ENCODE measurements around the gene EEF2K.
A peak's percentile ranks its signal among the peaks of the same experiment; 100 is the strongest.

EEF2K gene

GRCh38 chr16:22225060-22225459, 19.0 kb downstream of the EEF2K start:
- 47% methylated on average over 7 of the region's 7 CpGs for WGBS
- Histone ChIP-seq H3K27ac (ENCODE audit: low read depth, low read length) (peak overlapping the region; percentile 89; the same call in 1 of the 2 replicates), H3K36me3 (ENCODE audit: insufficient read depth, low read length) (peaks cover 9% of the 10 kb centered on the region; the same call in 1 of the 2 replicates), H3K9ac (ENCODE audit: low read depth, low read length) (no peak overlapping the region), H3K9me3 (ENCODE audit: insufficient read depth, low read depth, low read length) (no peaks in the 10 kb centered on the region), H3K4me3 (ENCODE audit: low read length) (no peak overlapping the region; the same call in 1 of the 2 replicates), H3K4me1 (ENCODE audit: insufficient read depth, low read length) (peaks cover 8% of the 10 kb centered on the region; the same call in 1 of the 2 replicates), H3K27me3 (ENCODE audit: insufficient read depth, low read length) (no peaks in the 10 kb centered on the region)

- Histone ChIP-seq H3K9ac (ENCODE audit: low read depth, low read length) (no peak overlapping the region), H3K27me3 (ENCODE audit: insufficient read depth, low read length) (no peaks in the 10 kb centered on the region), H3K4me1 (ENCODE audit: insufficient read depth, low read length) (peaks cover 8% of the 10 kb centered on the region), H3K27ac (ENCODE audit: low read depth, low read length) (no peak overlapping the region), H3K36me3 (ENCODE audit: insufficient read depth, low read length) (peaks cover 14% of the 10 kb centered on the region; the same call in 1 of the 2 replicates), H3K9me3 (ENCODE audit: insufficient read depth, low read depth, low read length) (no peaks in the 10 kb centered on the region), H3K4me3 (ENCODE audit: low read length) (no peak overlapping the region)
- WGBS, result 89% methylated on average over 7 of the region's 7 CpGs
These were observed 23.8 kb downstream of the EEF2K start for GRCh38 chr16:22229889-22230288.

- Histone ChIP-seq H3K9ac (ENCODE audit: low read depth, low read length) (no peak overlapping the region), H3K36me3 (ENCODE audit: insufficient read depth, low read length) (peaks cover 14% of the 10 kb centered on the region), H3K27ac (ENCODE audit: low read depth, low read length) (no peak overlapping the region), H3K4me1 (ENCODE audit: insufficient read depth, low read length) (no peaks in the 10 kb centered on the region; the same call in 1 of the 2 replicates), H3K27me3 (ENCODE audit: insufficient read depth, low read length) (no peaks in the 10 kb centered on the region), H3K9me3 (ENCODE audit: insufficient read depth, low read depth, low read length) (no peaks in the 10 kb centered on the region), H3K4me3 (ENCODE audit: low read length) (no peak overlapping the region)
- 90% methylated on average over 14 of the region's 14 CpGs for WGBS
These were observed 26.4 kb downstream of the EEF2K start for GRCh38 chr16:22232277-22233036.

GRCh38 chr16:22233037-22233372, 26.9 kb downstream of the EEF2K start:
- whole genome bisulfite sequencing, result 89% methylated on average over 6 of the region's 6 CpGs
- no peaks in the 10 kb centered on the region for H3K27me3 ChIP-seq (ENCODE audit: insufficient read depth, low read length)
- no peaks in the 10 kb centered on the region; the same call in 1 of the 2 replicates for H3K4me1 ChIP-seq (ENCODE audit: insufficient read depth, low read length)
- H3K9me3 ChIP-seq (ENCODE audit: insufficient read depth, low read depth, low read length), result no peaks in the 10 kb centered on the region
- H3K27ac ChIP-seq (ENCODE audit: low read depth, low read length), result no peak overlapping the region
- no peak overlapping the region for H3K4me3 ChIP-seq (ENCODE audit: low read length)
- H3K36me3 ChIP-seq (ENCODE audit: insufficient read depth, low read length), result peaks cover 14% of the 10 kb centered on the region
- no peak overlapping the region for H3K9ac ChIP-seq (ENCODE audit: low read depth, low read length)

- 91% methylated on average over 7 of the region's 9 CpGs for WGBS
- Histone ChIP-seq H3K9me3 (ENCODE audit: insufficient read depth, low read depth, low read length) (no peaks in the 10 kb centered on the region), H3K9ac (ENCODE audit: low read depth, low read length) (no peak overlapping the region), H3K4me3 (ENCODE audit: low read length) (no peak overlapping the region), H3K4me1 (ENCODE audit: insufficient read depth, low read length) (no peaks in the 10 kb centered on the region; the same call in 1 of the 2 replicates), H3K36me3 (ENCODE audit: insufficient read depth, low read length) (no peaks in the 10 kb centered on the region; the same call in none of the 2 replicates), H3K27me3 (ENCODE audit: insufficient read depth, low read length) (no peaks in the 10 kb centered on the region), H3K27ac (ENCODE audit: low read depth, low read length) (no peak overlapping the region)
These were observed 30.0 kb downstream of the EEF2K start for GRCh38 chr16:22235839-22236745.

- no peak overlapping the region for H3K27ac ChIP-seq (ENCODE audit: low read depth, low read length)
- no peak overlapping the region for H3K9ac ChIP-seq (ENCODE audit: low read depth, low read length)
- no peaks in the 10 kb centered on the region; the same call in 1 of the 2 replicates for H3K36me3 ChIP-seq (ENCODE audit: insufficient read depth, low read length)
- H3K9me3 ChIP-seq (ENCODE audit: insufficient read depth, low read depth, low read length), result no peaks in the 10 kb centered on the region
- H3K4me3 ChIP-seq (ENCODE audit: low read length), result no peak overlapping the region
- H3K4me1 ChIP-seq (ENCODE audit: insufficient read depth, low read length), result no peaks in the 10 kb centered on the region
- no peaks in the 10 kb centered on the region for H3K27me3 ChIP-seq (ENCODE audit: insufficient read depth, low read length)
- 92% methylated on average over 14 of the region's 14 CpGs for WGBS
These were observed 33.2 kb downstream of the EEF2K start for GRCh38 chr16:22239131-22239805.

GRCh38 chr16:22240023-22240710, 34.1 kb downstream of the EEF2K start:
- H3K36me3 ChIP-seq (ENCODE audit: insufficient read depth, low read length), result peaks cover 1% of the 10 kb centered on the region
- H3K9ac ChIP-seq (ENCODE audit: low read depth, low read length), result no peak overlapping the region
- H3K9me3 ChIP-seq (ENCODE audit: insufficient read depth, low read depth, low read length), result no peaks in the 10 kb centered on the region
- no peak overlapping the region for H3K27ac ChIP-seq (ENCODE audit: low read depth, low read length)
- no peaks in the 10 kb centered on the region for H3K4me1 ChIP-seq (ENCODE audit: insufficient read depth, low read length)
- WGBS, result 97% methylated on average over 3 of the region's 3 CpGs
- no peaks in the 10 kb centered on the region for H3K27me3 ChIP-seq (ENCODE audit: insufficient read depth, low read length)
- H3K4me3 ChIP-seq (ENCODE audit: low read length), result no peak overlapping the region

GRCh38 chr16:22250522-22250921, 44.4 kb downstream of the EEF2K start:
- 91% methylated on average over 6 of the region's 6 CpGs for WGBS
- H3K36me3 ChIP-seq (ENCODE audit: insufficient read depth, low read length), result peaks cover 33% of the 10 kb centered on the region
- H3K27me3 ChIP-seq (ENCODE audit: insufficient read depth, low read length), result no peaks in the 10 kb centered on the region
- H3K9ac ChIP-seq (ENCODE audit: low read depth, low read length), result no peak overlapping the region
- no peak overlapping the region for H3K27ac ChIP-seq (ENCODE audit: low read depth, low read length)
- no peak overlapping the region for H3K4me3 ChIP-seq (ENCODE audit: low read length)
- H3K9me3 ChIP-seq (ENCODE audit: insufficient read depth, low read depth, low read length), result peaks cover 5% of the 10 kb centered on the region
- H3K4me1 ChIP-seq (ENCODE audit: insufficient read depth, low read length), result no peaks in the 10 kb centered on the region

- no peaks in the 10 kb centered on the region for H3K27me3 ChIP-seq (ENCODE audit: insufficient read depth, low read length)
- H3K4me3 ChIP-seq (ENCODE audit: low read length), result no peak overlapping the region
- WGBS, result 93% methylated on average over 4 of the region's 5 CpGs
- no peak overlapping the region for H3K9ac ChIP-seq (ENCODE audit: low read depth, low read length)
- H3K27ac ChIP-seq (ENCODE audit: low read depth, low read length), result no peak overlapping the region
- H3K9me3 ChIP-seq (ENCODE audit: insufficient read depth, low read depth, low read length), result peaks cover 5% of the 10 kb centered on the region
- no peaks in the 10 kb centered on the region for H3K4me1 ChIP-seq (ENCODE audit: insufficient read depth, low read length)
- H3K36me3 ChIP-seq (ENCODE audit: insufficient read depth, low read length), result peaks cover 39% of the 10 kb centered on the region
These were observed 46.2 kb downstream of the EEF2K start for GRCh38 chr16:22252317-22252716.

- Histone ChIP-seq H3K9me3 (ENCODE audit: insufficient read depth, low read depth, low read length) (peaks cover 5% of the 10 kb centered on the region), H3K27ac (ENCODE audit: low read depth, low read length) (no peak overlapping the region), H3K4me1 (ENCODE audit: insufficient read depth, low read length) (no peaks in the 10 kb centered on the region), H3K27me3 (ENCODE audit: insufficient read depth, low read length) (no peaks in the 10 kb centered on the region), H3K36me3 (ENCODE audit: insufficient read depth, low read length) (peaks cover 48% of the 10 kb centered on the region), H3K4me3 (ENCODE audit: low read length) (no peak overlapping the region), H3K9ac (ENCODE audit: low read depth, low read length) (no peak overlapping the region)
- 95% methylated on average over 5 of the region's 5 CpGs for whole genome bisulfite sequencing
These were observed 47.2 kb downstream of the EEF2K start for GRCh38 chr16:22253272-22253671.
